NCI-H2227 (cell line): Measurements from ENCODE around the gene PSORS1C2.
"Not testable (repeated sequence)": the region's sequence is repeated elsewhere in the genome, so short reads cannot be mapped to it uniquely, and the experiment has no call there.

Source experiments
- DNase-seq: peaks from one replicate; lab custom pipeline; 2025; ENCODE audit not compliant: unreplicated experiment; lab: John Stamatoyannopoulos, UW

The PSORS1C2 gene

DNA sequence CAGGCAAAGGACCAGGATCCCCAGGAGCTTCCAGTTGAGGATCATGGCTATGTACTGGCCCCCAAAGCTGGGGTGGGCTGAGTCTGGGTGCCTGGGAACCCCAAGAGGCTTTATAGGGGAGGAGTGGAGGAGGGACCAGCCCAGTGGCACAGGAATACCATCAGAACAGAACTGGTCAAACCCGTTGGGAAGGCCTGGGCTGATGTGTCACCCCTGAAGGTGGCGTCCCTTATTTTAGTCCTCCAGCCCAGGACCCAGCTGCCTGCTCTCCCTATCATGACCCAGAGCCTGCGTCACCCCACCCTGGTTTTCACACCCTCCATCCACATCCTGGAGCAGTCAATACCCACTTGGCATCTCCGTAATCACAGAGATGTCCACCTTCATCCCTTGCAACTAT lies at the start of gene PSORS1C2:
PSORS1C2 (minus strand) TSS at position 85 of the 400 bp plus-strand sequence; CDS start at position 45, 40 bp downstream.
- no peak for DNase-seq

DNA sequence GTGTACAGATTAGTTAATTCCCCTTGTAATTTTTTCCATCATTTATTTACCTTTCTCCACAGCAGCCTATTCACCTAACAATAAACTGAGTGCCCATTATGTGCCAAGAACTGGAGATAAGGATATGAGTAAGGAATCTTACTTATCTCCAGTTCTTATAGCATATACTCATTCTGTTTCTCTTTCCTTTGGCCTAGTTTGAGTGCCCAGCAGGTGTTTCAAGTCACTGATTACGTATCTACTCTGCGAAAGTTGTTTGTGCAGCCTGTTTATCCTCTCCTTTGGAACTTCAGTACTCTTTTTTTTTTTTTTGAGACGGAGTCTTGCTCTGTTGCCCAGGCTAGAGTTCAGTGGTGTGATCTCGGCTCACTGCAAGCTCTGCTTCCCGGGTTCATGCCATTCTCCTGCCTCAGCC lies 48.9 kb upstream of the PSORS1C2 start:
- no peak for DNase-seq

- no peak for DNase-seq
Observed at GRCh38 chr6:31186052-31186734, 47.3 kb upstream of the PSORS1C2 start.

- DNase-seq: not testable (repeated sequence)
Observed at GRCh38 chr6:31185695-31186051, 46.8 kb upstream of the PSORS1C2 start.

DNA sequence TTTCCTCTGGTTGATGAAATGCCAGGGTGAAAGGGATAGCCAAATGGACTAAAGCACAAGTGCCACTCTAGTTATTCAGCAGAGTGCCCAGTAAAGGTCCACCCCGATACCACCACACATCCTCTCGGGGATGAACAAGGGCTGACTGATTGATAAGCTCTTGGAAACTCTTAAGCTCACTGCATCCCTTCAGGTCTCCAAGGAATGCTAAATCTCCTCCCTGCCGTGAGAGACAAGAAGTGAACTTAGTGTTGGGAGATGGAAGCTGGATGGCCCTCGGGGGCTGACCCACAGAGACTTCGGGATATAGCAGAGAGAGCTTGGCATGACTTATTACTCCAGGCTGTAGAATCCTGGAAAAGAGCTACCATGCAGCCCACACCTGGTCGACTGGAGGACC lies 45.0 kb upstream of the PSORS1C2 start:
- not testable (repeated sequence) for DNase-seq

DNA sequence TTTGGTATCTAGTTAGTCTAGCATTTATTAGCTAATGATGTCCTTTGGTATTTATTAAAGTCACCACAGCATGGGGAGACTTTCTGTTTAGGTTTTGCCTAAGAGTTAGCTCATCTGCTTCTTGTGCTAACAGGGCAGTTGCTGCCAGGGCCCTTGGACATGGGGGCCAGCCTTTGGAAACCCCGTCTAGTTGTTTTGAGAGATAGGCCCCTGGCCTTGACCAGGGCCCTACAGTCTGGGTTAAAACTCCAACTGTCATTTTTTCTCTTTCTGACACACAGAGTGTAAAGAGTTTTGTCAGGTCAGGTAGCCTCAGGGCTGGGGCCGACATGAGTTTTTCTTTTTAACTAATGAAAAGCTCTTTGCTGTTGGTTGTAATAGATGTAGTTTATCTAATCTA lies 44.4 kb upstream of the PSORS1C2 start:
- not testable (repeated sequence) for DNase-seq

- DNase-seq: peak; percentile 88
Observed at GRCh38 chr6:31180500-31180899, 41.6 kb upstream of the PSORS1C2 start.

GRCh38 chr6:31179896-31180295 lies 41.0 kb upstream of the PSORS1C2 start:
- DNase-seq: no peak

DNA sequence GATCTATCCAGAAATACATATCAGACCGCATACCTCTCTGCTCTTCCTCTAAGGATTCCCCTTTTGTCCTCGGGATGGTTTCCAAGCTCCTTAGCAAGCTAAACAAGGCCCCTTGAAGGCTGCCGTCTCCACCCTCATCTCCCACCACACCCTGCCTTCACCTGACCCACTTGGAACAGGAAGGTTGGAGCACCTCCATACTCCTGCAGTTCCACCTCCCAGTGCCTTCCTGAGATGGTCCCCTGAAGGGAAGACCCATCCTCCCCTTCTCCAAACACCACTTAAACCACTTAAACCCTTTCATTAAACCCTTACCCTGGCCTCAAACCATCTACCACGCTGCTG lies 40.1 kb upstream of the PSORS1C2 start:
- DNase-seq: no peak

DNA sequence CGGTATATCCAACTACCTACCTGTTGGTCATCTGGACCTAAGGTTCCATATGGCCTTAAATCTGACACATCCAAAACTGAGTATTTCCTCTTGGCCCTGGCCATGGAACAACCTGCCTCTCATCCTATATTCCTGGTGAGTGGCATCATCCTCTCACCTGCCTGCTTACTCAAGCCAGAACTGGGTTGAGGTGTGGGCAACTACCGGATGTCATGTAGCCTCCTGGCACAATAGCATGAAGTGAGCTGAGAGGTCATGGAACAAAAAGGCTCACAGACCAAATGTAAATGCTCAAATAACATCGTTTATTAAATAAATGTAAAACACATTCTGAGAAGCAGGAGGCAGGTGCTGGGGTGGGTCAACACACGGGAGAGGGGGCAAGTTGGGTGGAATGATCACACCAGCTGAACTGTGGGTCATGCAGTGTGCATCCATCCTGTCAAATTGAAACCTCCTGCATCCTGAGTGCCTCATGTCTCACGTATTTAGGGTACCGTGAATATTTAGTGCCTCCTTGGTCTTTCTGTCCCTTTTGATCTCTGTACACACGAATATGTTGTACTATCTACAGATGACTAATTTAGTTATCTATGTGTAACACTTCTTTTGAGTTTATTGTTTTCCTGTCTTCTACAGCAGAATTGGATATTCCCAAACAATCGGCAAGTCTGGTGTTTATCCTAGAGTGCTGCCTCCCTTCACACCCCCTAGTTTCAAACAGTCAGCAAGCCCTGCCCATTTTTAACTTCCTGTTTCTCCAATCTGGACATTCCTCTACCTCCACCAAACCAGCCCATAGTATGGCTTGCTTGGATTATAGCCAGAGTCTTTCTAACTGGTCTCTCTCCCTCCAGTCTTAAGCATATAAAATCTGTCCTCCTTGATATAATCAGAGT lies 39.5 kb upstream of the PSORS1C2 start:
- no peak for DNase-seq

DNA sequence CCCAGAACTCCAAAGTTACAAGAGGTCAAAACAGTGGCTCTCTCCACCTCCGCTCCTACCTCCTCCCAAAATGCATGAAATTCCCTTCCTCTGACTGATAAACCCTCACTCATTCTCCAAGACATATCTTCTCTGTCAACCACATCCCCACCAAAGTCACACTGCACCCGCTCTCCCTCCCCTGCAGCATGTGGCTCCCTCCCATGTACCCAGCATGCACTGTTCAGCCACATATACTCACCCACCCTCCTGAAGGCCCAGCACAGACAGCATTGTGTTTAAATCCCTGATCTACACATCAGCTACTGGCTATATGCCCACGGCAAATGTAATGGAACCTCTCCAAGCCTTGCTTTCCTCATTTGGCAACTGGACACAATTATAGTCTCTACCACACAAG lies 37.1 kb upstream of the PSORS1C2 start:
- DNase-seq: no peak

GRCh38 chr6:31174378-31174777 lies 35.5 kb upstream of the PSORS1C2 start:
- DNase-seq: no peak

DNA sequence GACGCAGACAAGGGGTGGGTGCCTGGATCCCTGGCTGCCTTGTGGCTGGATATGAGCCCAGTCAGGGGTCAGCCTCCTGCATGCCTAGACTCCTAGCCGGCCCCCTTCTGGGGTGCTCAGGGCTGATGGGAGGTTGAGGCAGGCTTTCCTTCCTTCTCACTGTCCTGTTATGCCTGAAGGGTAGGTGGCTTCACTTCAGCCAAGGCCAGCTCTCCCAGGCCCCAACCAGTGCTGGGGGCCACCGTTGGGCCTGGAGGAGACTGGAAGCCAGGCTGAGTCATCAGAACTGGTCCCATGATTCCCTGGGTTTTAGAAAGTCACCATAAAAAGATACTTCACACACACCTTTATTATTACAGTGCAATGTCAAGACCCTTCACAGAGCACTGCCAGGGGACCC lies 34.5 kb upstream of the PSORS1C2 start:
- no peak for DNase-seq

GRCh38 chr6:31172973-31173384 lies 34.1 kb upstream of the PSORS1C2 start:
- DNase-seq: no peak

DNA sequence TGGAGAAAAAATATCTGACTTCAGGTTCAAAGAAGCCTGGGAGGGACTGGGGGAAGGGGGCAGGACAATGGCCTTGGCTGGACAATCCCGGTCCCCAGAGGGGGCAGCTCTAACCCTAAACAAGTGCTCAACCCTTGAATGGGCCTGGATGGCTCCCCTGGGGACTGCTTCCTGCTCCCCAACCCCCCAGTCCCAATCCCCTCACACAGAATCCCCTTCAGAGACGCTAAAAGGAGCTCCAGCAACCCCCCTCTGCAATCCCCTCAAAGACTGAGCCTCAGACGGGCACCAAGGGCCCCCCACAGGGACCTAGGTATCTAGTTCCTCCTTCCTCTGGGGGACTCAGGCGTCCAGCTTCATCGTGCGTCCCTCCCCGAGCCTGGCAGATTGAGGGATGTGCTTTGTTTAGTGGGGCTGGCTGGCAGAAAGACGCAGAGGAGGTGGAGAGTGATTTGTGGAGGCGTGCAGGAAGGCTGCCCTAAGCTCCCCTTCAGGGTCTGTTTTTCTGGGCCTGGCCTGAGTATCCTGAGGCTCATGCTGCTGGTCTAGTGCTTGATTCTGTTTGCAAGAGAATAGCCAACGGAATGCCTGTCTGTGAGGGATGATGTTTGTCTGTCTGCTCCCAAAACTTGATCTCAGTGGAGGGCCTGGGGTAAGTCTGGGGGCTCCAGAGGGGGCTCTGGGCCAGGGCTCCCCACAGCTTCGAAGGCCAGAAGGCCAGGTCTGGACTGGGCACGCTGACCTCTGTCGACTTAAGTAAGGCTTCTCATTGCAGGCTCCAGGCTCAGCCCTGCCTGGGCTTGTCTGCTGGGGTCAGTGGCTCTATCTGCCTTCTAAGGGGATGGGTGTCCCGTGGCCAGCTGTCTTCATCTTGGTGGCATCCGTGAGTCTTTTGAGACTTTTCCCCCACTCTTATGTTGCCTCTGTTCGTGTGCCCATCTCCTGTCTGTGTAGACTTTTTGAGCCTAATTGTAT lies 33.4 kb upstream of the PSORS1C2 start:
- no peak for DNase-seq

GRCh38 chr6:31170987-31171671 lies 32.3 kb upstream of the PSORS1C2 start:
- no peak for DNase-seq

- DNase-seq: no peak
Observed at GRCh38 chr6:31170600-31170881, 31.7 kb upstream of the PSORS1C2 start, which contains the start of gene POU5F1. Gene POU5F1, minus strand, starts transcription at chr6:31170682. Its CDS starts 62 bp downstream, at chr6:31170620.

DNA sequence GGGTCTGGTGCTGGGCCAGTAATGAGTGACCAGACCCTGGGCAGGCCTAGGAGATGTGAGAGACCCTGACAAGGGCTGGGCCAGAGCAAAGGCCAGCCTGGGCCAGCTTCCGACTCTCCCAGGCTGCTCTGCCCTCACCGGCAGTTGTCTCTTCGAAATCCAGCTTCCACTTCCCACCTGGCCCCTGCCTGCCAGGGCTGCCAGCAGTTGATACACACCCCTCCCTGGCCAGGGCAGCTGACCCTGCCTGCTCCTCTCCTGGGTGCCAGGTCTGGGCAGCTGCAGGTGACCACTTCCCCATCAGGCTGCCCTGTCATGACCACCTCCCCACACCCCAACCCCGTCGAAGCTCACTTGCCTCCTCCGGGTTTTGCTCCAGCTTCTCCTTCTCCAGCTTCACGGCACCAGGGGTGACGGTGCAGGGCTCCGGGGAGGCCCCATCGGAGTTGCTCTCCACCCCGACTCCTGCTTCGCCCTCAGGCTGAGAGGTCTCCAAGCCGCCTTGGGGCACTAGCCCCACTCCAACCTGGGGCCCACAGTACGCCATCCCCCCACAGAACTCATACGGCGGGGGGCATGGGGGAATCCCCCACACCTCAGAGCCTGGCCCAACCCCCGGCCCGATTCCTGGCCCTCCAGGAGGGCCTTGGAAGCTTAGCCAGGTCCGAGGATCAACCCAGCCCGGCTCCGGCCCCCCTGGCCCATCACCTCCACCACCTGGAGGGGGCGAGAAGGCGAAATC lies 31.2 kb upstream of the PSORS1C2 start:
- DNase-seq: not testable (repeated sequence)

DNA sequence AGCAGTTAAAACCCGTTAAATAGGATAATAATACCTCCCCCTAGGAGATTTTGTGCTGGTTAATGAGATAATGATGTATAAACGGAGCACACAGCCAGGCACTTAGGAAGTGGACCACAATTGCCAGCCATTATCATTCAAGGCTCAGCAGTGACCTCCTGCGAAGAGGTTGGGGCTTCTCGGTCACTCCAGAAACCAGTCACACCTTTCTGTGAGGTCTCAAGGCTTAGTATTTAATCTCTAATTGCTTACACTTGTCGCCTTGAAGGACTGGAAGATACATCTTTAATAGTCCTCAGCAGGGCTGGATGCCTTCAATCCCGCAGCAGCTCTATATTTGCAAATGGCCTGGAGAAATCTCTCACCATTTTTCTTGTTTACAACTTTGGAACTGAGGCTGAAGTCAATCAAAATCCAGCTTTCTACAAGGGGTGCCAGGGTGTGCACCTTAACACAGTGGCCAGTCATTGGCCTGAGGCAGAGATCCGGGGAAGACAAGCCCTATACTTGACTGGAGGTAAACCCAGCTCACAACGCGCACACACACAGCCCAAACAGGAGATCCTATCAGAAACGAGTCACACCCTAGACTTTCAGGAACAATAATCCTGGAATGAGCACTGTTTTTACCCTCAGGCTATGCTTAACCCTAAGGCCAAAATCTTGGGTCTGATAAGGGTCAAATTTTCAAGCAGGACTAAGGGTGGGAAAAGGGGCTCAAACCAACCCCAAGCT lies 30.4 kb upstream of the PSORS1C2 start:
- DNase-seq: no peak
